ENCODE data around the gene RGR.

RGR gene

GRCh38 chr10:84213076-84213475 is 31.8 kb upstream of the RGR start:
- Histone ChIP-seq H3K27me3 (ENCODE audit: control insufficient read depth in 1 of 2, insufficient read depth in 1 of 2, low read length in 2 of 2) (peaks cover 0 to 45% of the 10 kb centered on the region in 2 experiments), H3K23ac (ENCODE audit: low read length in 2 of 2) (no peak overlapping the region), H2AK5ac (ENCODE audit: low read length, severe bottlenecking) (no peak overlapping the region), H3K4me3 (ENCODE audit: insufficient read depth in 1 of 2, low read depth in 1 of 2, low read length in 2 of 2) (no peak overlapping the region), H3K9ac (ENCODE audit: low read length) (no peak overlapping the region), H2BK12ac (ENCODE audit: low read length in 2 of 2) (no peak overlapping the region), H4K91ac (ENCODE audit: low read length) (no peak overlapping the region), H3K9me3 (ENCODE audit: control insufficient read depth, low read length) (no peaks in the 10 kb centered on the region), H2BK5ac (ENCODE audit: low read depth, low read length, poor library complexity, severe bottlenecking) (no peak overlapping the region), H3K4me1 (ENCODE audit: control insufficient read depth, insufficient read depth, low read depth, low read length) (no peaks in the 10 kb centered on the region), H3K14ac (ENCODE audit: low read length in 2 of 2) (no peak overlapping the region), H3K4ac (ENCODE audit: low read depth in 1 of 2, low read length in 2 of 2) (no peak overlapping the region), H3K79me1 (replicated peaks; ENCODE audit: low read length, poor library complexity, severe bottlenecking) (no peaks in the 10 kb centered on the region), H2BK120ac (ENCODE audit: low read depth, low read length) (no peak overlapping the region), H2AFZ (ENCODE audit: low read depth, low read length) (no peak overlapping the region), H3K36me3 (ENCODE audit: control insufficient read depth in 1 of 2, insufficient read depth in 2 of 2, low read depth in 1 of 2, low read length in 2 of 2) (no peaks in the 10 kb centered on the region), H3K4me2 (ENCODE audit: low read length, poor library complexity, severe bottlenecking) (no peak overlapping the region), H4K8ac (ENCODE audit: low read length) (no peak overlapping the region), H3K27ac (ENCODE audit: low read length, poor library complexity, severe bottlenecking) (no peak overlapping the region), H3K18ac (ENCODE audit: low read depth in 1 of 2, low read length in 2 of 2) (no peak overlapping the region), H2BK15ac (ENCODE audit: low read depth, poor library complexity, severe bottlenecking) (no peak overlapping the region)
- no peak for DNase-seq
- 86% methylated on average over 11 of the region's 11 CpGs for WGBS

GRCh38 chr10:84214046-84214572 is 30.7 kb upstream of the RGR start:
- Histone ChIP-seq H2BK15ac (ENCODE audit: low read depth, poor library complexity, severe bottlenecking) (no peak overlapping the region), H3K27ac (ENCODE audit: low read length, poor library complexity, severe bottlenecking) (no peak overlapping the region), H2BK5ac (ENCODE audit: low read depth, low read length, poor library complexity, severe bottlenecking) (no peak overlapping the region), H2BK120ac (ENCODE audit: low read depth, low read length) (no peak overlapping the region), H3K79me1 (replicated peaks; ENCODE audit: low read length, poor library complexity, severe bottlenecking) (no peaks in the 10 kb centered on the region), H3K36me3 (ENCODE audit: control insufficient read depth in 1 of 2, insufficient read depth in 2 of 2, low read depth in 1 of 2, low read length in 2 of 2) (no peaks in the 10 kb centered on the region), H3K4me1 (ENCODE audit: control insufficient read depth, insufficient read depth, low read depth, low read length) (no peaks in the 10 kb centered on the region), H2BK12ac (ENCODE audit: low read length in 2 of 2) (no peak overlapping the region), H3K9ac (ENCODE audit: low read length) (no peak overlapping the region), H2AFZ (ENCODE audit: low read depth, low read length) (no peak overlapping the region), H3K4me3 (ENCODE audit: insufficient read depth in 1 of 2, low read depth in 1 of 2, low read length in 2 of 2) (no peak overlapping the region), H3K23ac (ENCODE audit: low read length in 2 of 2) (no peak overlapping the region), H3K4ac (ENCODE audit: low read depth in 1 of 2, low read length in 2 of 2) (no peak overlapping the region), H3K18ac (ENCODE audit: low read depth in 1 of 2, low read length in 2 of 2) (no peak overlapping the region), H3K14ac (ENCODE audit: low read length in 2 of 2) (no peak overlapping the region), H4K91ac (ENCODE audit: low read length) (no peak overlapping the region), H3K27me3 (ENCODE audit: control insufficient read depth in 1 of 2, insufficient read depth in 1 of 2, low read length in 2 of 2) (peaks cover 0 to 38% of the 10 kb centered on the region in 2 experiments), H3K4me2 (ENCODE audit: low read length, poor library complexity, severe bottlenecking) (no peak overlapping the region), H3K9me3 (ENCODE audit: control insufficient read depth, low read length) (peaks cover 2% of the 10 kb centered on the region), H4K8ac (ENCODE audit: low read length) (no peak overlapping the region), H2AK5ac (ENCODE audit: low read length, severe bottlenecking) (no peak overlapping the region)
- no peak for DNase-seq
- WGBS = 92% methylated on average over 25 of the region's 25 CpGs

GRCh38 chr10:84214612-84215235 is 30.1 kb upstream of the RGR start:
- Histone ChIP-seq H2BK5ac (ENCODE audit: low read depth, low read length, poor library complexity, severe bottlenecking) (no peak overlapping the region), H3K79me1 (replicated peaks; ENCODE audit: low read length, poor library complexity, severe bottlenecking) (no peaks in the 10 kb centered on the region), H3K27me3 (ENCODE audit: control insufficient read depth in 1 of 2, insufficient read depth in 1 of 2, low read length in 2 of 2) (peaks cover 0 to 42% of the 10 kb centered on the region in 2 experiments), H2BK15ac (ENCODE audit: low read depth, poor library complexity, severe bottlenecking) (no peak overlapping the region), H2BK120ac (ENCODE audit: low read depth, low read length) (no peak overlapping the region), H3K18ac (ENCODE audit: low read depth in 1 of 2, low read length in 2 of 2) (no peak overlapping the region), H3K4me1 (ENCODE audit: control insufficient read depth, insufficient read depth, low read depth, low read length) (no peaks in the 10 kb centered on the region), H3K4me2 (ENCODE audit: low read length, poor library complexity, severe bottlenecking) (no peak overlapping the region), H3K14ac (ENCODE audit: low read length in 2 of 2) (no peak overlapping the region), H3K23ac (ENCODE audit: low read length in 2 of 2) (no peak overlapping the region), H3K4me3 (ENCODE audit: insufficient read depth in 1 of 2, low read depth in 1 of 2, low read length in 2 of 2) (no peak overlapping the region), H4K91ac (ENCODE audit: low read length) (no peak overlapping the region), H3K27ac (ENCODE audit: low read length, poor library complexity, severe bottlenecking) (no peak overlapping the region), H2BK12ac (ENCODE audit: low read length in 2 of 2) (no peak overlapping the region), H3K4ac (ENCODE audit: low read depth in 1 of 2, low read length in 2 of 2) (no peak overlapping the region), H3K9ac (ENCODE audit: low read length) (no peak overlapping the region), H2AFZ (ENCODE audit: low read depth, low read length) (no peak overlapping the region), H3K36me3 (ENCODE audit: control insufficient read depth in 1 of 2, insufficient read depth in 2 of 2, low read depth in 1 of 2, low read length in 2 of 2) (no peaks in the 10 kb centered on the region), H2AK5ac (ENCODE audit: low read length, severe bottlenecking) (no peak overlapping the region), H4K8ac (ENCODE audit: low read length) (no peak overlapping the region), H3K9me3 (ENCODE audit: control insufficient read depth, low read length) (peaks cover 6% of the 10 kb centered on the region)
- no peak for DNase-seq
- 65% methylated on average over 12 of the region's 12 CpGs for WGBS

GRCh38 chr10:84216834-84217233 is 28.0 kb upstream of the RGR start:
- Histone ChIP-seq H3K18ac (ENCODE audit: low read depth in 1 of 2, low read length in 2 of 2) (no peak overlapping the region), H3K9me3 (ENCODE audit: control insufficient read depth, low read length) (peaks cover 6% of the 10 kb centered on the region), H3K27me3 (ENCODE audit: control insufficient read depth in 1 of 2, insufficient read depth in 1 of 2, low read length in 2 of 2) (peaks cover 0 to 32% of the 10 kb centered on the region in 2 experiments), H2BK15ac (ENCODE audit: low read depth, poor library complexity, severe bottlenecking) (peak overlapping the region; percentile 60), H2BK120ac (ENCODE audit: low read depth, low read length) (no peak overlapping the region), H2BK12ac (ENCODE audit: low read length in 2 of 2) (no peak overlapping the region), H3K14ac (ENCODE audit: low read length in 2 of 2) (no peak overlapping the region), H3K9ac (ENCODE audit: low read length) (no peak overlapping the region), H3K79me1 (replicated peaks; ENCODE audit: low read length, poor library complexity, severe bottlenecking) (no peaks in the 10 kb centered on the region), H3K23ac (ENCODE audit: low read length in 2 of 2) (no peak overlapping the region), H3K4ac (ENCODE audit: low read depth in 1 of 2, low read length in 2 of 2) (no peak overlapping the region), H3K36me3 (ENCODE audit: control insufficient read depth in 1 of 2, insufficient read depth in 2 of 2, low read depth in 1 of 2, low read length in 2 of 2) (no peaks in the 10 kb centered on the region), H3K4me2 (ENCODE audit: low read length, poor library complexity, severe bottlenecking) (no peak overlapping the region), H2AK5ac (ENCODE audit: low read length, severe bottlenecking) (no peak overlapping the region), H3K4me3 (ENCODE audit: insufficient read depth in 1 of 2, low read depth in 1 of 2, low read length in 2 of 2) (no peak overlapping the region), H4K8ac (ENCODE audit: low read length) (no peak overlapping the region), H3K4me1 (ENCODE audit: control insufficient read depth, insufficient read depth, low read depth, low read length) (no peaks in the 10 kb centered on the region), H3K27ac (ENCODE audit: low read length, poor library complexity, severe bottlenecking) (no peak overlapping the region), H2BK5ac (ENCODE audit: low read depth, low read length, poor library complexity, severe bottlenecking) (no peak overlapping the region), H4K91ac (ENCODE audit: low read length) (no peak overlapping the region), H2AFZ (ENCODE audit: low read depth, low read length) (no peak overlapping the region)
- DNase-seq = no peak
- 78% methylated on average over 9 of the region's 9 CpGs for WGBS
